ENCODE data around the gene KMT2E. TPM values are rescaled to one million over a fixed set of nuclear protein-coding genes. Genes with fewer than 3 reads are reported as not detected.
"Not testable (repeated sequence)": the region's sequence is repeated elsewhere in the genome, so short reads cannot be mapped to it uniquely, and the experiment has no call there.

KMT2E gene
- total RNA-seq, 1 experiment from 2014 or later, result 52.3 TPM

GRCh38 chr7:104986628-104987259, 27.3 kb upstream of the KMT2E start:
- TF ChIP-seq MYBL2 (CRISPR knock-in tag; IDR thresholded peaks at IDR 0.05) (no peak), RELA (CRISPR knock-in tag; IDR thresholded peaks at IDR 0.05; ENCODE audit: borderline replicate concordance) (no peak), NFE2L1 (CRISPR knock-in tag; IDR thresholded peaks at IDR 0.05) (no peak), ZNF671 (CRISPR knock-in tag; IDR thresholded peaks at IDR 0.05) (no peak), KAT7 (CRISPR knock-in tag; IDR thresholded peaks at IDR 0.05; ENCODE audit: borderline replicate concordance) (no peak), ELF4 (CRISPR knock-in tag; IDR thresholded peaks at IDR 0.05; ENCODE audit: low read depth) (no peak), TP53 (CRISPR knock-in tag; IDR thresholded peaks at IDR 0.05) (no peak), ATF1 (CRISPR knock-in tag; IDR thresholded peaks at IDR 0.05) (no peak), GRHL2 (CRISPR knock-in tag; IDR thresholded peaks at IDR 0.05; ENCODE audit: insufficient replicate concordance, severe bottlenecking) (no peak), HMGA2 (CRISPR knock-in tag; IDR thresholded peaks at IDR 0.05) (no peak), NFATC4 (CRISPR knock-in tag; IDR thresholded peaks at IDR 0.05) (no peak), ZNF423 (CRISPR knock-in tag; IDR thresholded peaks at IDR 0.05) (no peak), SMAD4 (CRISPR knock-in tag; IDR thresholded peaks at IDR 0.05) (no peak), FOXJ3 (CRISPR knock-in tag; IDR thresholded peaks at IDR 0.05; ENCODE audit: borderline replicate concordance) (no peak), SP1 (CRISPR knock-in tag; conservative IDR thresholded peaks at IDR 0.05) (no peak), NFYB (CRISPR knock-in tag; conservative IDR thresholded peaks at IDR 0.05; ENCODE audit: low read depth) (no peak)
- TF ChIP-seq, protein P1, sequence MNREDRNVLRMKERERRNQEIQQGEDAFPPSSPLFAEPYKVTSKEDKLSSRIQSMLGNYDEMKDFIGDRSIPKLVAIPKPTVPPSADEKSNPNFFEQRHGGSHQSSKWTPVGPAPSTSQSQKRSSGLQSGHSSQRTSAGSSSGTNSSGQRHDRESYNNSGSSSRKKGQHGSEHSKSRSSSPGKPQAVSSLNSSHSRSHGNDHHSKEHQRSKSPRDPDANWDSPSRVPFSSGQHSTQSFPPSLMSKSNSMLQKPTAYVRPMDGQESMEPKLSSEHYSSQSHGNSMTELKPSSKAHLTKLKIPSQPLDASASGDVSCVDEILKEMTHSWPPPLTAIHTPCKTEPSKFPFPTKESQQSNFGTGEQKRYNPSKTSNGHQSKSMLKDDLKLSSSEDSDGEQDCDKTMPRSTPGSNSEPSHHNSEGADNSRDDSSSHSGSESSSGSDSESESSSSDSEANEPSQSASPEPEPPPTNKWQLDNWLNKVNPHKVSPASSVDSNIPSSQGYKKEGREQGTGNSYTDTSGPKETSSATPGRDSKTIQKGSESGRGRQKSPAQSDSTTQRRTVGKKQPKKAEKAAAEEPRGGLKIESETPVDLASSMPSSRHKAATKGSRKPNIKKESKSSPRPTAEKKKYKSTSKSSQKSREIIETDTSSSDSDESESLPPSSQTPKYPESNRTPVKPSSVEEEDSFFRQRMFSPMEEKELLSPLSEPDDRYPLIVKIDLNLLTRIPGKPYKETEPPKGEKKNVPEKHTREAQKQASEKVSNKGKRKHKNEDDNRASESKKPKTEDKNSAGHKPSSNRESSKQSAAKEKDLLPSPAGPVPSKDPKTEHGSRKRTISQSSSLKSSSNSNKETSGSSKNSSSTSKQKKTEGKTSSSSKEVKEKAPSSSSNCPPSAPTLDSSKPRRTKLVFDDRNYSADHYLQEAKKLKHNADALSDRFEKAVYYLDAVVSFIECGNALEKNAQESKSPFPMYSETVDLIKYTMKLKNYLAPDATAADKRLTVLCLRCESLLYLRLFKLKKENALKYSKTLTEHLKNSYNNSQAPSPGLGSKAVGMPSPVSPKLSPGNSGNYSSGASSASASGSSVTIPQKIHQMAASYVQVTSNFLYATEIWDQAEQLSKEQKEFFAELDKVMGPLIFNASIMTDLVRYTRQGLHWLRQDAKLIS (CRISPR knock-in tag; IDR thresholded peaks at IDR 0.05; ENCODE audit: borderline replicate concordance), result no peak
- TF ChIP-seq, protein P2, sequence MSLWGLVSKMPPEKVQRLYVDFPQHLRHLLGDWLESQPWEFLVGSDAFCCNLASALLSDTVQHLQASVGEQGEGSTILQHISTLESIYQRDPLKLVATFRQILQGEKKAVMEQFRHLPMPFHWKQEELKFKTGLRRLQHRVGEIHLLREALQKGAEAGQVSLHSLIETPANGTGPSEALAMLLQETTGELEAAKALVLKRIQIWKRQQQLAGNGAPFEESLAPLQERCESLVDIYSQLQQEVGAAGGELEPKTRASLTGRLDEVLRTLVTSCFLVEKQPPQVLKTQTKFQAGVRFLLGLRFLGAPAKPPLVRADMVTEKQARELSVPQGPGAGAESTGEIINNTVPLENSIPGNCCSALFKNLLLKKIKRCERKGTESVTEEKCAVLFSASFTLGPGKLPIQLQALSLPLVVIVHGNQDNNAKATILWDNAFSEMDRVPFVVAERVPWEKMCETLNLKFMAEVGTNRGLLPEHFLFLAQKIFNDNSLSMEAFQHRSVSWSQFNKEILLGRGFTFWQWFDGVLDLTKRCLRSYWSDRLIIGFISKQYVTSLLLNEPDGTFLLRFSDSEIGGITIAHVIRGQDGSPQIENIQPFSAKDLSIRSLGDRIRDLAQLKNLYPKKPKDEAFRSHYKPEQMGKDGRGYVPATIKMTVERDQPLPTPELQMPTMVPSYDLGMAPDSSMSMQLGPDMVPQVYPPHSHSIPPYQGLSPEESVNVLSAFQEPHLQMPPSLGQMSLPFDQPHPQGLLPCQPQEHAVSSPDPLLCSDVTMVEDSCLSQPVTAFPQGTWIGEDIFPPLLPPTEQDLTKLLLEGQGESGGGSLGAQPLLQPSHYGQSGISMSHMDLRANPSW (CRISPR knock-in tag; conservative IDR thresholded peaks at IDR 0.05; ENCODE audit: low read depth), result no peak
- Mint-ChIP-seq H3K27ac (peak overlapping the region; percentile 81), H3K4me1 (peaks cover 51% of the 10 kb centered on the region), H3K36me3 (peaks cover 5% of the 10 kb centered on the region; the same call in 1 of the 2 replicates), H3K27me3 (ENCODE audit: low read depth) (no peaks in the 10 kb centered on the region), H3K4me3 (no peak overlapping the region), H3K9me3 (no peaks in the 10 kb centered on the region)
- CTCF ChIA-PET, result interaction anchor here (1.1 kb wide), 1 partner anchor 26 kb away, joined by 4 read pairs; no protein-coding TSS in a partner anchor
- DNase-seq (ENCODE audit: low spot score) (no peak), ATAC-seq (no peak)
- POLR2A ChIA-PET, result interaction anchor here (0.7 to 1.1 kb wide), 3 partner anchors 27 to 84 kb away, joined by 3 to 8 read pairs (median 3); partner anchors contain the start of gene KMT2E

DNA sequence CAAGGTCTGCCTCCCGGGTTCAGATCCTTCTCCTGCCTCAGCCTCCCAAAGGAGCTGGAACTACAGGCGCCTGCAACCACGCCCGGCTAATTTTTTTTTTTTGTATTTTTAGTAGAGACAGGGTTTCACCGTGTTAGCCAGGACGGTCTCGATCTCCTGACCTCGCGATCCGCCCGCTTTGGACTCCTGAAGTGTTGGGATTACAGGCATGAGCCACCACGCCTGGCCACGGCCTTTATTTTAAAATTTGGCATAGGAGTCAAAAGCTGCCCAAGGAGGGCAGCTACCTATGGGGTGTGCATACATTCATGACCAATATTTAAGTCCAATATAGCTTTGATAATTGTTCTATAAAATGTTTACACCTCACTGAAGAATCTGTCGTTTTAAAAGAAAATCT, 26.6 kb upstream of the KMT2E start:
- ATAC-seq; H3K36me3 Mint-ChIP-seq; H3K9me3 Mint-ChIP-seq; H3K4me3 Mint-ChIP-seq; H3K27me3 Mint-ChIP-seq (ENCODE audit: low read depth); DNase-seq (ENCODE audit: low spot score): not testable (repeated sequence)
- POLR2A ChIA-PET, result interaction anchor here (0.7 to 1.0 kb wide), 2 partner anchors 28 to 83 kb away, joined by 3 read pairs; no protein-coding TSS in a partner anchor
- CTCF ChIA-PET, result interaction anchor here (1.1 kb wide), 1 partner anchor 26 kb away, joined by 4 read pairs; no protein-coding TSS in a partner anchor
- peaks cover 46% of the 10 kb centered on the region for H3K4me1 Mint-ChIP-seq
- peak overlapping the region; percentile 51; the same call in 1 of the 2 replicates for H3K27ac Mint-ChIP-seq
